ENCODE results near the gene GOLGA8N.
"Not testable (repeated sequence)": the region's sequence is repeated elsewhere in the genome, so short reads cannot be mapped to it uniquely, and the experiment has no call there.

The GOLGA8N gene

GRCh38 chr15:32593151-32593550, at the start of gene GOLGA8N:
GOLGA8N (plus strand) TSS chr15:32593456.
- DNase-seq (ENCODE audit: low read depth in 2 of 2), result not testable (repeated sequence)

GRCh38 chr15:32543456-32543855, 49.8 kb upstream of the GOLGA8N start:
- DNase-seq (ENCODE audit: low read depth in 2 of 2), result not testable (repeated sequence)

- DNase-seq (ENCODE audit: low read depth in 2 of 2), result not testable (repeated sequence)
Observed at GRCh38 chr15:32545129-32545528, 48.1 kb upstream of the GOLGA8N start.

GRCh38 chr15:32554587-32554986, 38.7 kb upstream of the GOLGA8N start:
- DNase-seq (ENCODE audit: low read depth in 2 of 2), result not testable (repeated sequence)

- not testable (repeated sequence) for DNase-seq (ENCODE audit: low read depth in 2 of 2)
Observed at GRCh38 chr15:32562198-32562597, 31.1 kb upstream of the GOLGA8N start.

GRCh38 chr15:32568988-32569387, 24.3 kb upstream of the GOLGA8N start:
- not testable (repeated sequence) for DNase-seq (ENCODE audit: low read depth in 2 of 2)

- not testable (repeated sequence) for DNase-seq (ENCODE audit: low read depth in 2 of 2)
Observed at GRCh38 chr15:32578482-32578881, 14.8 kb upstream of the GOLGA8N start.

- not testable (repeated sequence) for DNase-seq (ENCODE audit: low read depth in 2 of 2)
Observed at GRCh38 chr15:32585844-32586243, 7.4 kb upstream of the GOLGA8N start.

- DNase-seq (ENCODE audit: low read depth in 2 of 2), result not testable (repeated sequence)
Observed at GRCh38 chr15:32609518-32609917, 16.3 kb downstream of the GOLGA8N start.

GRCh38 chr15:32610719-32611118, 17.5 kb downstream of the GOLGA8N start:
- not testable (repeated sequence) for DNase-seq (ENCODE audit: low read depth in 2 of 2)

- peak in 1 of 2 donors; percentile 1 for DNase-seq (ENCODE audit: low read depth in 2 of 2)
Observed at GRCh38 chr15:32614712-32615050, 21.4 kb downstream of the GOLGA8N start.

- peak; percentile 62 to 65 for DNase-seq (ENCODE audit: low read depth in 2 of 2)
Observed at GRCh38 chr15:32615051-32615870, 22.0 kb downstream of the GOLGA8N start, which contains the start of gene ARHGAP11A. ARHGAP11A (plus strand) TSS chr15:32615504; CDS start chr15:32616212, 708 bp downstream.

- DNase-seq (ENCODE audit: low read depth in 2 of 2), result not testable (repeated sequence)
Observed at GRCh38 chr15:32615871-32616426, 22.7 kb downstream of the GOLGA8N start.

GRCh38 chr15:32636410-32636809, 43.2 kb downstream of the GOLGA8N start:
- DNase-seq (ENCODE audit: low read depth in 2 of 2), result no peak

GRCh38 chr15:32636908-32637567, 43.8 kb downstream of the GOLGA8N start:
- no peak for DNase-seq (ENCODE audit: low read depth in 2 of 2)

- DNase-seq (ENCODE audit: low read depth in 2 of 2), result no peak
Observed at GRCh38 chr15:32637704-32638103, 44.4 kb downstream of the GOLGA8N start.

GRCh38 chr15:32641517-32642059, 48.3 kb downstream of the GOLGA8N start, which contains the start of gene SCG5:
SCG5 (plus strand) TSS chr15:32641710; CDS start chr15:32643593, 1,883 bp downstream.
- DNase-seq (ENCODE audit: low read depth in 2 of 2), result no peak

- DNase-seq (ENCODE audit: low read depth in 2 of 2), result no peak
Observed at GRCh38 chr15:32642667-32643435, 49.6 kb downstream of the GOLGA8N start.

- DNase-seq (ENCODE audit: low read depth in 2 of 2), result no peak
Observed at GRCh38 chr15:32643907-32644445, 50.7 kb downstream of the GOLGA8N start.

GRCh38 chr15:32646291-32646690, 53.0 kb downstream of the GOLGA8N start:
- no peak for DNase-seq (ENCODE audit: low read depth in 2 of 2)

GRCh38 chr15:32649342-32649741, 56.1 kb downstream of the GOLGA8N start:
- DNase-seq (ENCODE audit: low read depth in 2 of 2), result no peak

Data from stimulated activated CD8-positive, alpha-beta memory T cell treated with anti-CD3 and anti-CD28 coated beads, Interleukin-15, amount 100 ng/mL, for 4 hours (primary cell).